Brain pericyte (primary cell): Measurements from ENCODE around the gene RAET1L.
"Not testable (repeated sequence)": the region's sequence is repeated elsewhere in the genome, so short reads cannot be mapped to it uniquely, and the experiment has no call there.

Experiments
- DNase-seq: peaks from one replicate; pipeline ENCODE4 v3.0.0-alpha.2; 2012; ENCODE audit warnings: low read depth, low spot score

RAET1L gene

DNA sequence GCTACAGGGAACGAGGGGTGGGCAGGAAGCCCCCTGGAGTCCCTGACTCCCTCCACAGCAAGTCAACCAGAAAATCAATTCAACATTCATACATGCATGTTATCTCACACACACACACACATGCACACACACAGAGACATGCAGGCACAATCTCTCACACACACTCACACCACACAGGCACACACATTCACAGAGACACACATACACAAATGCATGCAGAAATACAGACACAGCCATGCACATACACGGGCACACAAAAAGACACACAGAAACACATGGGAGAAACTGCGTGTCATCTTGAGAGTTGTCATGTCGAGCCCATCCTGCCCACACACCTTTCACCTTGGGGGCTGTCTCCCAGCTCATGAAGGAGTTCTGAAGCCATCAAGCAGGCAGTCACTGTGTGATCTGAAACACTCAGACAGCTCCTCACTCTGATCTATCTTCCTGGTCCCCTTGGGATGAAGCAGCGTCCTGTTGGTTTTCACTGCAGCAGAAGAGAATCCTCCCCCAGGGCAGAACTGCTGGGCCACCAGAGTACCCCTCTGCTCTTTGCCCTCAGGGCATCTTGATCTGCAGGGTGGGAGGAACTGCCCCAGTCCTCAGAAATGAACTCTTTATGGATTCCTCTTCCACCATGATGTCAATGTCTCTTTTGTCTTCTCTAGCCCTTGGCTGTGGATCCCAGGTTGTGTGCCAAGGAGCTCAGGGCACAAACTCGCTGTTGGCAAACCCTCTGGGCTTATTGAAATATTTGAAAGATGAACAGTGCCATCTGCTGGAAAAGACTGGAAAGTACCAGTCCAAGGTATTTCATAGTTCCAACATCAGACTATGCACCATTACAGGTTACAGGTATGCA lies 8.8 kb downstream of the RAET1L start:
- peak; percentile 24 for DNase-seq

DNA sequence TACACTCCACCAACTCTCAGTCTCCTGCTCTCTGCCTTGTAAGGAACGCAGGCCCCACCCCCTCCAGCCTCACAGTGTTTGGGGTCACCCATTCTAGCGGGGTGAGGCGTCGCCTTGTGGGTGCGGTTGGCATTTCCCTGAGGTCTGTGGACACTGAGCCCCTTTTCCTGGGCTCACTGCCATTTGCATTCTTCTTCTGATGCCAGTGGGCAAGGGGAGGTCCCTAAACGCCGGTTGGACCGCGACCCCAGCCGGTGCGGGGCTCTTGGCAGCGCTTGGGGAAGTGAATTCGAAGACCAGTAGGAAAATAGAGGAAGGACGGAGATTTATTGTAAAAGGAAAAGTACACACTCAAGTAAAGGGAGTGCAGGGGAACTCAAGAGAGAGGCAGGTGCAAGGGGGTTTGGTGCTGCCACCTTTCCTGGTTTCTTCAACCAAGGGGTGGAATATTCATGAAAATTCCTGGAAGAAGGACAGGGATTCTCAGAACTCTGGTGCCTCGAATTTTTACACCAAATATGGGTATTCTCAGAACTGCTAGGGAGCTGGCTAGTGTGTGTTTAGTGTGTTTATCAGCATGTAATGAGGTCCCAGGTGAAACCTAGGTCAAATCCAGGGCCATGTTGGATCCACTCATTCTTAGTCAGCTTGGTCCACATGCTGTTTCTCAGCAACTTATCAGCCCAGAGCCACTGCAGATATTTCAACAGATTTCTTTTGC lies 9.9 kb downstream of the RAET1L start:
- not testable (repeated sequence) for DNase-seq

GRCh38 chr6:150014623-150015280 lies 10.6 kb downstream of the RAET1L start:
- not testable (repeated sequence) for DNase-seq

- DNase-seq, result not testable (repeated sequence)
Measured at GRCh38 chr6:150013785-150014622, 11.3 kb downstream of the RAET1L start.

DNA sequence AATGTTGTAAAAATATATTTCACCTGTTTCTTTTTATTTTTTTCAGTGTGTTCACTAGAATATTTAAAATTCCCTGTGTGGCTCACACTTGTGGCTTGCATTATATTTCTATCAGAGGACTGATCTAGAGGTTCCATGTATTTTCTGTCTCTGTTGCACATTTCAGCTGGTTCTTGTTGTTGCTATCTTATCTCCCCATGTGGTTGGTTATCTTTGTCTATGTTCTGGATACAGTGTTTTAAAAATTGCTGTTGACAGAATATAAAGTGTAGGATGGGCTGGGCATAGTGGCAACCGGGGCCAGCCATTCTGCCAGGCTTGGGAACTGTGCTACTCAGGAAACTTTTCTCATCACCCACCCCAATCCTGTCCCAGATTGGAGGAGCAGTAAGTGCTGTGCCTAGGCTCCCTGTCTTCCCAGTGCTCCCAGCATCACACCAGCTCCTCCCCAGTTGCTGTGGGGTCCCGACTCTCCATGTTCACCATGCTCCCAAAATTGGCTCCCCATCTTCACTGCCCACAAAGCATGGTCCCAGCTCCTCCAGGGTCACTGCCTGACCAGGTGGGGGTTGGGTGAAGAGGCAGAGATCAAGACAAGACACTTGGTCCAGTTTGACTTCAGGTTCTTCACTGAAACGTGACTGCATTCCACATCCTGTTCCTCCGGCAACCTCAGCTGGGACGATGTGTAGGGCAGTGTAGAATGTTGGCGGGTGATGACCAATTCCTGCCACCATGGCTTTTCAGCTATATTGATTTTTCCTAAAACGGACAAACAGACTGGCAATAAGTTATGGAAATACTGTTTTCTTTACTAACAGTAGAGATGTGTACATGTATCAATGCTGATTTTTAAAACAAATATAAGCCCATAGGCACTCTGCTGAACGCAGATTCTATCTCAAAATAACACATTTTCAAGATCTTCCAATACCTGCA lies 12.2 kb downstream of the RAET1L start:
- DNase-seq, result not testable (repeated sequence)

GRCh38 chr6:150008588-150008987 lies 16.7 kb downstream of the RAET1L start:
- no peak for DNase-seq

DNA sequence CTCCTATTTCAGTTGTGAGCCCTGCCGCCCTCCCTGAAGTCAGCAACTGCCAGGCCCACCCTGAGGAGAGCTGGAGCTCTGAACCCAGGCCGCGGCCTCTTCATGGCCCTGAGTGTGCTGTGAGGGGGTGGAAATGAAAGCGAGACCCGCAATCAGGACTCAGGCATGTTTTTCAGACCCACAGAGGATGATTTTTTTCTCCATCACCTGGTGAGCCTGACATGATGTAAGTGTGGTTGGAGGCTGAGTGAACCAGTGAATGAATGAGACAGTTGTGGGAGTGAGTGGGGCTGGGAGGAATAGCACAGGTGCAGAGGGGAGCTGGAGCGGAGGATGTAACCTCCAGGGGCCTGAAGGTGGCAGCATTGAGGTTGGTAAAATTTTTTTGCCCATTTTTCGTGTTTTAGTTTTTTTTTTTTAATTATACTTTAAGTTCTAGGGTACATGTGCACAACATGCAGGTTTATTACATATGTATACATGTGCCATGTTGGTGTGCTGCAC lies 18.3 kb downstream of the RAET1L start:
- no peak for DNase-seq

DNA sequence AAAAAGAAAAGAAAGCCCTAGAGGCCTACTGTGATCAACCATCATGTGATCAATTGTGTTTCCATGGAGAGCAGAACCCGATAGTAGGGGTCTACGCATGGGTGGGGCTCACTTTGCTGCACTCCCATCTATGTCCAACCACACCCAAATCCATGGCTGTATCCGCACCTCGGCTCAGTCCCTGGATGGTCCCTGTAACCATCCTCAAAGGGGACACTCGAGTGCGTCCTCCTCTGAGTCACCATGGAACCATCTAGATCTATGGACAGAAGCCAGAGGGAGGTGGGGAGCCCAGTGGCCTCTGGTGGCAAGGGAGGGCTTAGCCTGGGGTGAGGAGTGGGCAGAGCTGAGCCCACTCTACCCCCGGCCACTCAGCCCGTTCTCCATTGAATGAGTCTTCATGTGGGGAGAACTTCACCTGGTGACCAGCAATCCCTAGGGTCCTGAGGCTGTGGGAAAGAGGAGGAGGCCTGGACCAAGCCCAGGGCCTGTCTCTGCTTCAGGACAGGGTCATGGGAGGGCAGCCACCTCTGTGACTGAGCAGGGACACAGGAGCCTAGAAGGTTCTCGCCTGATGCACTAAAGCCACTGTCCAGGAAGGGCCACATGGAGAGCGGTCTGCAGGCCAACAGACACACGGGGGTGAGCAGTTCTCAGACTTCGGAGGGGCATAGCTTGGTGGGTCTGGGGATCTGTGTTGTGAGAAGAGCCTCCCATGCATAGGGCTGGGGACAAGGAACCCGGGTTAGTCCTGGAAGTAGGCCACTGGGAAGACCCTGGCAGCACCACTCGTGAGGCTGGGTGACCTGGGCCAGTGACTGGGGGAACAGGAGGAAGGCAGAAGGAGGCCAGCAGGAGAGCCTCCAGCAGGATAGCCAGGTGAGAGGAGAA lies 19.3 kb downstream of the RAET1L start:
- no peak for DNase-seq

GRCh38 chr6:150004783-150005717 lies 20.3 kb downstream of the RAET1L start:
- peak; percentile 50 for DNase-seq

- no peak for DNase-seq
Measured at GRCh38 chr6:150004101-150004782, 21.1 kb downstream of the RAET1L start.

DNA sequence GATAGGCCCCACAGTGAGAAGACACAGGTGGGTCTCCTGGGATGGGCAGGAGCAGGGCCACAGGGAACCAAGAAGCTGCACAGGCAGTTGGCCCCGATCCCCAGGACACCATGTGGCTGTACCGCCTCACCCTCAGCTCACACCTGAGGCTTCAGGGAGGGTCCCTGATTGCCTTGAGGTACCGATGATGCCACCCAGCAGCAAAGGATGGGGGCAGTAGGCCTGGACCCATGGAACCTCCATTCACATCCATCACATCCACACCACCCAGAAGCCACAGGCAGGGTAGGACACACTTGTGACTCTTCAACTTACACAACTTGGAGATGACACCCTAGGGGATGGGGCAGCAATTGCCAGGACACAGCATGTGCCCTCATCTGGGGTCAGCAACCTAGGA lies 21.7 kb downstream of the RAET1L start:
- DNase-seq, result not testable (repeated sequence)

GRCh38 chr6:150002710-150003109 lies 22.6 kb downstream of the RAET1L start:
- DNase-seq, result no peak

- no peak for DNase-seq
Measured at GRCh38 chr6:150001295-150002008, 23.9 kb downstream of the RAET1L start.

DNA sequence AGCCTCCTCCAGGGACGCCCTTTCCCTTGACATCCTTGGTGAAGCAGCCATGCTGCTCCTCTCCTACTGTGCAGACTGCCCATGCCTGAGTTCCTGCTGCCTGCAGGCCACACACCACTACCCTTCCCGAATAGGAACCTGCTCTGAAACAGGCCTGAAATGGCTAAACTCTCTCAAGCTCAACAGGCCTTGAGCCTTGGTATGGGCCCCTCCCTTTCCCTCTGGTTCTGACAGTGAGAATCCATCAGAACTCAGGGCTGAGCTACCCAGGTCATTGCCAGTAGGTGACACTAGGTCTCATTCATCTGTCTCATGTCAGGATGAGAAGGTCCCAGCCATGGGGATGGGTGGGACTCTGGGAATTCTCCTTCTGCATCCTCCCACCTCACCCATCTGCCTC lies 25.7 kb downstream of the RAET1L start:
- DNase-seq, result no peak

DNA sequence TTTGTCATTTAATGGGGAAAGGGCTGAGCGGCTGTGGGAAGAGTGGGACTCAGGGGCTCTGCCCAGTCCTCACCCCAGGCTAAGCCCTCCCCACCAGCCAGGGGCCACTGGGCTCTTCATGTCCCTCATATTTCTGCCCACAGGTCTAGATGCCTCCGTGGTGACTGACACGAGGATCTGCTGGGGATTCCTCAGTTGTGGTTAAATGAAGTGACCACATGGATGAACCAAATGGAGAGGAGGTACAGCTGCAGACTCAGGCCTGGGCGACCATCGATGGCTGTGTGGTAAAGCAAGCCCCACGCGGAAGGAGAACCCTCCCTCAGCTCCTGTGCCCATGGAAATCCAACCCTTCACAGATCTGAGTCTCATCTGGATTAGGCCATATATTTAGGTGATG lies 29.4 kb downstream of the RAET1L start:
- DNase-seq, result no peak

- no peak for DNase-seq
Measured at GRCh38 chr6:149995235-149995750, 30.0 kb downstream of the RAET1L start.
